ENCODE measurements around the gene TMEM176B.
"Not testable (repeated sequence)": the region's sequence is repeated elsewhere in the genome, so short reads cannot be mapped to it uniquely, and the experiment has no call there.

Gene TMEM176B

GRCh38 chr7:150788474-150789269, 11.5 kb downstream of the TMEM176B start:
- DNase-seq = no peak

- DNase-seq = no peak
Observed at GRCh38 chr7:150787321-150788281, 12.6 kb downstream of the TMEM176B start.

GRCh38 chr7:150784954-150785353, 15.2 kb downstream of the TMEM176B start:
- DNase-seq = no peak

GRCh38 chr7:150784120-150784736, 15.9 kb downstream of the TMEM176B start:
- DNase-seq = no peak

- DNase-seq = no peak
Observed at GRCh38 chr7:150781961-150782360, 18.2 kb downstream of the TMEM176B start.

GRCh38 chr7:150781103-150781502, 19.1 kb downstream of the TMEM176B start:
- DNase-seq = no peak

- DNase-seq = no peak
Observed at GRCh38 chr7:150780292-150780691, 19.9 kb downstream of the TMEM176B start.

- peak; percentile 79 for DNase-seq
Observed at GRCh38 chr7:150778738-150779301, 21.3 kb downstream of the TMEM176B start.

GRCh38 chr7:150778014-150778737, 22.0 kb downstream of the TMEM176B start:
- DNase-seq = no peak

- DNase-seq = not testable (repeated sequence)
Observed at GRCh38 chr7:150774131-150774530, 26.0 kb downstream of the TMEM176B start.

- no peak for DNase-seq
Observed at GRCh38 chr7:150769768-150770167, 30.4 kb downstream of the TMEM176B start.

GRCh38 chr7:150766334-150766709, 33.8 kb downstream of the TMEM176B start:
- no peak for DNase-seq

GRCh38 chr7:150759479-150759878, 40.7 kb downstream of the TMEM176B start:
- DNase-seq = no peak

- DNase-seq = no peak
Observed at GRCh38 chr7:150756858-150757257, 43.3 kb downstream of the TMEM176B start.

- no peak for DNase-seq
Observed at GRCh38 chr7:150756166-150756565, 44.0 kb downstream of the TMEM176B start.

GRCh38 chr7:150755473-150756099, 44.6 kb downstream of the TMEM176B start:
- DNase-seq = peak; percentile 57

- DNase-seq = no peak
Observed at GRCh38 chr7:150754951-150755350, 45.2 kb downstream of the TMEM176B start.

- DNase-seq = no peak
Observed at GRCh38 chr7:150753826-150754603, 46.1 kb downstream of the TMEM176B start.

- DNase-seq = no peak
Observed at GRCh38 chr7:150753239-150753638, 46.9 kb downstream of the TMEM176B start.

GRCh38 chr7:150751702-150752101, 48.5 kb downstream of the TMEM176B start:
- no peak for DNase-seq

- no peak for DNase-seq
Observed at GRCh38 chr7:150748376-150748775, 51.8 kb downstream of the TMEM176B start.

All from T-helper 9 cell (primary cell).